HG03196 (cell line): ENCODE results near the gene CALHM2.
A peak's percentile ranks its signal among the peaks of the same experiment; 100 is the strongest.

Source experiments
- ATAC-seq: cut with Tn5 transposase; IDR thresholded peaks from one replicate; pipeline ENCODE4 v1.9.1; 2021; ENCODE audit not compliant: unreplicated experiment

CALHM2 gene

DNA sequence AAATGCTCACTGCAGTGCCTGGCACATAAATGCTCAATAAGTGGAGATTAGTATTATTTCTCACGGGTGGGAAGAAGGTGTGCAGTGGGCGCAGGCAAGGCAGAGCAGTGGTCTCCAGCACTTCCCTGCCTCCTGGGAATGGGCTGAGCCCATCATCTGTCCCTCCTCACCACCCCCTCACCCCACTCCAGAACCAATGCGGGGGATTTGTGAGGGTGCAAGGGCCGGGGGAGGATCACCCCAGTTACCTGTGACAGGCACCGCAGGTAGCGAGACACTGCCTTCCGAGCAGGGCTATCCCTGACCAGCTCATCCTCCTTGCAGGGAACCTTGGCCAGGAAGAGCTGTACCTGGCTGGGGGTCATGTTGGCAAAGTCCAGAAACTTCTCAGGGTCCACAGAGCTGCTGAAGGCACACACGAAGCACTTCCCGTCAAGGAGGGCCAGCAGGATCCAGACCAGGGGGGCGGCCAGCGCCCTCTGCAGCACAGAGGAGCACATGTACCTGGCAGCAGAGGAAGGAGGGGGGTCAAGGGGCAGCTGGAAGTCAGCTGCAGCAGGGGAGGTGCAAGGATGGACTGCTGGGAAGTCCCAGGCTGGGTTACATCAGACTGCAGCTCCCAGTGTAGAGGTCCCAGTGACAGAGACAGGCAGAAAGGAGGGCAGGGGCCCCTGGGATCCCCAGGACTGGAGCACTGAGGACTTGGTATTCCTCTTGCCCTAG is 24.0 kb upstream of the CALHM2 start:
- no peak for ATAC-seq

DNA sequence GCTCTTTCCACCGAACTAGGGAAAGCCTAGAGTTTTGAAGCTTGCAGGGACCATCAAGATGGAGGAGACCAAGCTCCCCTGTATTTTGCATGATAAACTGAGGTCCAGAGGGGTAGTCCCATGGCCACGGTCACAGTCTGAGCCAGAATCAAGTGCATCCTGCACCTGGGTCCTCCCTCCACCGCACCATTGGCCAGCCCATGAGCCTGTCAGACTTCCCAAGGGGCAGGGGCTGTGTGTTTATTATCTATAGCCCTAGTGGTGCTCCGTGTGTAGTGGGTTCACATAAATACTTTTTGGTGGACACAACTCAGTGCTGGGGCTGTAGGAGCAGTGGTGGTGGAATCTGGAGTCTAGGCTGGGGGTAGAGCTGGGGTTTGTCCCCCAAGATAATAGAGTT is 23.3 kb upstream of the CALHM2 start:
- no peak for ATAC-seq

DNA sequence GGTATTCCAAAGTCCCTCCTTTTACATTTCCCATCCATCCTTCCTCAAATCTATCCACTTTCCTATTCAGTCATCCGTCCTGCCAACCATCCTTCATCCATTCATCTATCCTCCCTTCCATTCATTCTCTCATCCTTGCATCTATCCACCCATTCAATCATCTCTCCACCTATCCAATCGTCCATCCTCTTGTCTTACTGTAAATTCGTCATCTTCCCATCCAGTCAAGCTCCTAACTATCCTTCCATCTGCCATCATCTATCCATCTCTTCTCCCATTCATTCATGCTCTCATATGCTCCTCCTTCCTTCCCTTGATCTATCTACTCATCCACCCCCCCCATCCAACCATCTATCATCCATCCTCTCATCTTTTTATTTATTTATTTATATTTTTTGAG is 21.9 kb upstream of the CALHM2 start:
- ATAC-seq, result no peak

DNA sequence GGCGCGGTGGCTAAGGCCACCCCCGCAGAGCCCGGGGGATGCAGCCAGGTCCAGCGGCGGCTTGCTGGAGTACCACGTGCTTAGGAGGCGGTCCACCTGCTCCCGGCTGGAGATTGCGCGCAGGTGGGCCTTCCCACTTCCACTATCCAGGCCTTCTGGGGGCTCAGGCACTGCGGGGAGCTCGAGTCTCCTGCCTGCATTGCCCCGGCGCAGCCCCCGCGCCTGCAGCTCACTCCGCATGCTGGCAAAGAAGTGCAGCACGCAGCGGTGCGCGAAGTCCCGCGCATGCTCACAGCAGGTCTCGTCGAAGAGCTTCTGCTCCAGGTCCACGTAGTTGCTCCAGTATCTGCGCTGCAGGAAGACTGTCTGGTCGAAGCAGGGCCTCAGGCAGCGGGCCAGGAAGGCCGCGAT is 21.1 kb upstream of the CALHM2 start:
- no peak for ATAC-seq

DNA sequence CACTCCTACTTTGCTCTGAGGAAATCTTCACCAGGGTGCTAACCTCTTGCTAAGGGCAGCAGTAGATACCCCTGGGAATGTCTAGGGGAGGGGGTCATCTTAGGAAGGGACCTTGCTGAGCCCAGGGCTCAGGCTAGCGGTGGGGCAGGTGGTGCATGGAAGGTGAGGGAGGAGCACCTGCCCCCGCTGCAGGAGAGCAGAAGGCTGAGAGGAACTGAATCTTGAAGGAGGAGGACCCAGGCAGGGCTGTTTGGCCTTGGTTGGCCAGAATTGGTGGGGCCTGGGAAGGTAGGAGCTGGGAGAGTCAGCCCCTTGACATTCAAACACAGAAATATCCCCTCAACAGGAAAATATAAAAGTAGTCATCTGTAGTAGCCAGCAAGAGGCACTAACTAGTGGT is 19.8 kb upstream of the CALHM2 start:
- no peak for ATAC-seq

DNA sequence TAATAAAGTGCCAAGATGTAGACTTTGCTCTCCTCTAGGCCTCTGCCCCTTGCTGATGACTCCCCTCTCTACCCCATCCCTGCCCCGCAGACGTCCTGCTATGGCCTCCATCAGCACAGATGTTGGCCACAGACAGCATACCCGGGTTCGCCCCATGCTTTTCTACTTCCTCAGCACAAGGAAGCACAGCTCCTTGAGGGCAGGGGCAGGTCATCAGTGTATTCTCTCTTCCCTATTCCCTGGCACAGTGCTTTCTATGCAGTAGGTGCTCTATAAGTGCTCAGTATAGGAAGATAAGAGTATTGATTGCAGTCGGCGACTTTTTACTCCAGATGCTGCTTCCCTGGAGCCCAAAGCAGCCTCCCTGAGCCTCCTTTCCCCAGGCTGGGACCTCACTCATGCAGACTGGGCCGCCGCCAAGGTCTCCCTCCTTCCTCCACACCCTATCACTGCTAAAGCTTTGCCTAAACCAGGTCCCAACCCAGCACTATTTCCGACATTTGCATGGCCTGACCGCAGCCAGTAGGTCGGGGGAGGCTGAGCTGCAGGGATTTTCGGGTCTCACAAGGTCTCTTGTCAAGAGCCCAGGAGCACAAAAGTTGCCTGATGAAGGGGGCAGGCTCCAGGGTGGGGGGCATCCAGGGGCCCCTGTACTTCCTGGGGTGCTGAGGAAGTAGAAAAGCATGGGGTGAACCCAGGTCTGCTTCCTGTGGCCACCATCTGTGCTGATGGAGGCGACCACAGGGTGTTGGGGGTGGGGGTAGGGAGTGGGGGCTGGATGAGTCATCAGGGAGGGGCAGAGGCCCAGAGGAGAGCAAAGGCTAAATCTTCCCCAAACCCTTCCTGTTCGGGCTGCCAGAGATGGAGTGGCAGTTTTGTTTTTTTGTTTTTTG is 18.8 kb upstream of the CALHM2 start:
- peak; percentile 70 for ATAC-seq

DNA sequence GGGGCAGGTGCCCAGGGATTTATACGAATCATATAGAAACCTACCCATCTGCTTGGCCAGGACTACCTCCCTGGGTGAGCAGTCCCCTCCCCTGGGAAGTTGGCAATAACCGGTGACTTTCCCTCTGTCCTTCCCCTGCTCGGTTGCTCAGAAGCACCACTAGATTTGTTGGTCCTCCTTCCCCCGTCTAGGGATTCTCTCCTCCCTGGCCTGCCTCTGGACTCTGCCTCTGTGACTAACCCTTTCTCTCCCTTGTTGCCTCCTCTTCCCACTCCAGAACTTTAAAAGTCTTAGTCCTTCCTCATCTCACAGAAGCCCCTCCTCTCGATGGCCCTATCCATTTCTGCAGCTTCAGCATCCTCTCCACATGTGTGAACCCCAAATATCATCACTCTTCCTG is 17.0 kb upstream of the CALHM2 start:
- no peak for ATAC-seq

DNA sequence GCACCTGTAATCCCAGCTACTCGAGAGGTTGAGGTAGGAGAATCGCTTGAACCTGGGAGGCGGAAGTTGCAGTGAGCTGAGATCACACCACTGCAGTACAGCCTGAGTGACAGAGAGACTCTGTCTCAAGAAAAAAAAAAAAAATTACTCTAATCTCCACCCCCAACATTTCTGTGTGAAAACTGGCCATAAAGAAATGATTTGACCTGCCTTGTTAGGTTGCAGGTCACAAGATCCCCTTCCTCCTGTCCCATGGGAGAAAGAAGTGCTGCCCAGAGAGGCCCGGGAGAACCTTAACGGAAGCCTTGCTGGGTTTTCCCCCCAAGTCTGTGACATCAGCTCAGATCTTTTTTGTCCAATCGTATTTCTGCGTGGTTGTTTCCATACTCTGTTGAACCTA is 15.2 kb upstream of the CALHM2 start:
- no peak for ATAC-seq

DNA sequence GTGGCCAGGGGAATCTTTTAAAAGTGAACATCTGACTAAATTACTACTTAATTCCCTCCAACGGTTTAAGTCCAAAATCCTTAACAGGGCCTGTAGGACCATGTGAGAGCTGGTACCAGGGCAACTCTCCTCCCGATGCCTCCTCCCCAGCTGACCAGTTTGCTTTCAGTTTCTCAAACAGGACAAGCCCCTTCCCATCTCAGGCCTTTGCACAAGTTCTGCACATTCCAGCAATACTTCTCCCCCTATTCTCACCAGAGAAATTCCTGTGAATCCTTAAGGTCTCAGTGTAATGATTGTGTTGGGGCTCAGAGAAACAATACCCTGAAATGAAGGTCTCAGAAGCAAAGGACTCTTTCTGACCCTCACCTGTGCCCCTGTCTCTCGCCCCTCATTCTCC is 14.6 kb upstream of the CALHM2 start:
- no peak for ATAC-seq

DNA sequence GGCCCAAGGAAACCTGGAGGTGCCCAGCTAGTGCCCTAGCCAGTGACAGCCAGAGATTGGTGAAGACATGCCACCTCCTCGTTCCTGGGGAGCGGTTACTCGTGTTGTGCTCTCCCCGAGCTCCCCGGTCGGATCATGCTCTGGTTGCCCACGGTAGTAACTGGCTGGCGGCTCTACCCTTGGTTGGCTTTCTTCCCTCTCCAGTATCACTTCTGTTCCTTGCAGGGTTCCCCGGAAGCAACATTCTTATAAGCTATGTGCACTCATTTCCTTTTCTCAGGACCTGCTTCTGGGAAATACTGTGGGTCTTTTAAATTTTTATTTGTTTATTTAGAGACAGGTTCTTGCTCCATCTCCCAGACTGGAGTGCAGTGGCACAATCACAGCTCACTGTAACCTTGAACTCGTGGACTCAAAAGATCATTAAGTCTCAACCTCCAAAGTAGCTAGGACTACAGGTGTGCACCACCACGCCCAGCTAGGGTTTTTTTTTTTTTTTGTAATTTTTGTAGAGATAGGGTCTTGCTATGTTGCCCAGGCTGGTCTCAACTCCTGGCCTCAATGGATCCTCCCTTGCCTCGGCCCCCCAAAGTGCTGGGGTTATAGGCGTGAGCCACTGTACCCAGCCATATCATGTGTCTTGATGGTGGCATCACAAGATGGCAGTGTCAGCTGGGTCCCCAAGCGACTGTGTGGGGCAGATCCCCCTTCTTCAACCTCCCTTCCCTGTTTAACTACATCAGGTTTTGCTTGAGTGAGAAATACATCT is 13.4 kb upstream of the CALHM2 start:
- no peak for ATAC-seq

DNA sequence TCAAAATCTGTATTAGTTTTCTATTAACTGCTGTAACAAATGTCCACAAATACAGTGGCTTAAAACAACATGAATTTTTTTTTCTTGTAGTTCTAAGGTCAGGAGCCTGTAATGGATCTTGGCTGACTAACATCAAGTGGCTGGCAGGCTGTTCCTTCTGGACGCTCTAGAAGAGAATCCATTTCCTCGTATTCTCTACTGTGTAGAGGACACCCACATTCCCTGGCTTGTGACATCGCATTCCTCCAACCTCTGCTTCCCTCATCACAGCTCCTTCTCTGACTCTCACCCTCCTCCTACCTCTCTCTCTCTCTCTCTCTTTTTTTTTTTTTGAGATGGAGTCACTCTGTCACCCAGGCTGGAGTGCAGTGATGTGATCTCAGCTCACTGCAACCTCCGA is 11.3 kb upstream of the CALHM2 start:
- ATAC-seq, result no peak

DNA sequence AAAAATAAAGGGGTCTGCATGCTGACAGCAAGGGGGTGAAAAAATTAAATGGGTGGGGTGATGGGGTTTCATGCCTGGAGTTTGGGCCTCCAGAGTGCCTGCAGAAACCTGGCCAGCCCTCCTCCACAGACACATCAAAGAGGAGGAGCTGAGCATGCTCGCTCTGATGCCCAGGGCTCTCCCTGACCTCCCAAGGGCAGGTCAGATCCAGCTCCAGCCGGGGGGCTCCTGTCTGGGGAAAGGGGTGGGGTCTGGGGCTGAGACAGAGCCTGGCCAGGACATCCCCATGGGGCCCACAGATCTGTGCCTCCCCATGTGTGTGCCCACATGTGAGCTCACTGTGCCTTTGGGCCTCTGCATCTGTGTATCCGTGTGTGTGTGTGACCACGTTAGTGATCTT is 7.4 kb upstream of the CALHM2 start:
- no peak for ATAC-seq

DNA sequence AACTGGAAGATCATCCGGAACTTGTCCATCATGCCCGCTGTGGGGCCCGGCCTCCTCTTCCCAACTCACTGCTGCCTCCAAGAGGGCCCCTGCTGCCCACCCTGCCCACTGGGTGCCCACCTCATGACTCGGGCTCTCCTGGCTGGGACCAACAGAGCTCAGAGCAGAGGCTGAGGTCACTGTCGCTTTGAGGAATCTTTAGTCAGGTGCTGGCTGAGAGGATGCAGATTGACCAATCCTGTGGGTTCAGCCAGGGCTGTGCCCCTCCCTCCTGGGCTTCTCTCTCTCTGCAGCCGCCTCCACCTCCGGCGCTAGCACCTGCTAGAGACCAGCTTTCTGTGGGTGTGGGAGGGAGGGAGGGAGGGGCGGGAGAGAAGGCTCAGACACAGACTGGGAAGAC is 6.5 kb upstream of the CALHM2 start, which contains the start of gene CALHM1:
Gene CALHM1 (minus strand): TSS at position 181 of the 400 bp plus-strand sequence. CDS start 149 bp downstream, at position 32.
- ATAC-seq, result no peak

DNA sequence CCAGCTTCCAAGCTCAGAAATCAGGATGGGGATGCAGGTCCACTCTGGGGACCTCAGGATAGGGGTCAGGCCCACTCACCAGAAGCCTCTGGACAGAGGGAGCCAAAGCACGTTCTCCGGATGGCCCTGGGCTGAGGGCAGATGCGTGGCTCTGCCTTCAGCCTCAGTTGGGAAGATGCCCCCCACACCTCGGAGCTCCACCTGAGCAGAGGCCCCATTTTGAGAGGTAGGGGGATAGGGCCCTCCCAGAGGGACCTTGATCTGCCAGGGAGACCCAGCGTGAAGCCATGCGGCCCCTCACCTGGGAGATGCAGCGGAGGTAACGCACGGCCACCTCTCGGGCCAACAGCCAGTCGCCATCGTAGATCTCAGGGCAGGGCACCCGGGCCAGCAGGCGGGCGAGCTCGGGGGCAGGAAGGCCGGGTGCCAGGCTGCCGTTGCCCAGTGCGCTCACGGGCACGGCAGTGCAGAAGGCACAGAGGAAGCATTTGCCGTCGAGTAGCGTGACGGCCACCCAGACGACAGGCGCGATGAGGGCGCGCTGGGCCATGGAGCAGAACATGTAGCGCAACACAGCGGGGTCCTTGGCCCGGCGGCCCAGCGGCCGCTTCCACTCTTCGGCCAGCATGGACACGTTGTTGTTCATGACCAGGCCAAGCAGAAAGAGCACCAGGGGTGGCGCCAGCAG is 5.9 kb upstream of the CALHM2 start:
- no peak for ATAC-seq

DNA sequence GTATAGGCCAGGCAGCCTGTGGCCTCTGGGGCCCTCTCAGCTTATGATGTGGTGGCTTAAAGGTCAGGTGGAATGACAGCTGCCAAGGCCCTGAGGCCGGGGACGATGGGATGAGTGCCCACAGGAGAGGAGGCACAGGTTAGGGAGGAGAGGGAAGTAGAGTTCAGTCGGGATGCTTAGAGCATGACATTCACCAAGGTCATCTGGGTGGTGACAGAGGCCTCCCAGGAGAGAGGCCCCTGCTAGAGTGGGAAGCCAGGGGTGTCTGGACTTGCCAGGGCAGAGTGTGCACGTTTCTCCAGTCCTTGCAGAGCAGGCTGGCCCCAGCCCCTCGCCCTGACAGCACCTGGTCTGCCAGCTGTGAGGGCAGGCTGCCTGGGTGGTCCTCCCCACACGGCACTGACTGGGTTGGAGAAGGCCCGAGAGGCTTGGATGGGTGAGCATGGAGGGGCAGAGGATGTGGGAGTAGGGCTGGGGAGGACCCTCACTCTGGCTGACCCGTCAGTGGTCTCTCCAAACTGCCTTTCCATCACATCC is 5.1 kb upstream of the CALHM2 start:
- no peak for ATAC-seq

DNA sequence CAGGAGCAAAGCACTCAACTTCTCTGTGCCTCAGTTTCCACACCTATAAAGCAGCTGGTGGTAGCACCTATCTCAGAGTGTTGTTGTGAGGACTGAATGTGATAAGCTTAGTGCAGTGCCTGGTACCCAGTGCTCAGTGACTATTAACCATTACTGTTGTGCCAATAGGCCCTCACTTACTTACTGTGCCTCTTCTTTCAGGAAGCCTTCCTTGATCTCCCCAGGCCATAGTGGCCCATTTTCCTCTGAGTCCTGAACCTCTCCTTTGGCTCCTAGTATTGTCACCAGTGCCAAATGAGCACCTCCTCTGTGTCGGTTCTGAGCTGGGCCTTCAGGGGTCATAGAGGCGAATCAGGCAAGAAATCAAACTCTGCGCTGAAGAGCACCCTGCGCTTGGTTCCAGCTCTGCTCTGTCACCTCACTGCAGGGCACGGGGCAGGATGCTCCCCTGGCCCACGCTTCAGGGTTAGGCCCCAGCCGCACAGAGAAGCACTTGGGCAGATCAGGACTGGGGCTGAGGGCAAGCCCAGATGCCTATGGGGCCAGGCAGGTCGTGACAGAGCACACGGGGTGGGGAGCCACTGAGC is 4.0 kb upstream of the CALHM2 start:
- ATAC-seq, result no peak

DNA sequence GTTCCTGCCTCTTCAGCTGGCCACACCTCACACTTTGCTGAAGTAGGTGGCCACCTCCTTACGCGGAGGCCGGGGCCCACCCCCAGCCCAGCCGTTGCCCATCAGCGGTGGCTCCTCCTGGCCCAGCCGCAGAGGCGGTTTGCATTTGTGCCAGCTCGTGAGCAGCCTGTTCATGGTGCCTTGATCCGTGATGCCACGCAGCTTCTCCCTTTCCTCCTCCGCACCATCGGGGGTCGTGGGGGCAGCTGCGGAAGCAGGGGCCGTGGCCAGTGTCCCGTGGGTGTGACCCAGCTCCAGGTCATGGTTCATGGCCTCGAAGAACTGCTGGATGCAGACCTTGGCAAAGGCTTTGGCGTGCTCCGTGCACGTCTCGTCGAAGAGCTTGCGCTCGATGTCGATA is 3.1 kb upstream of the CALHM2 start:
- no peak for ATAC-seq

DNA sequence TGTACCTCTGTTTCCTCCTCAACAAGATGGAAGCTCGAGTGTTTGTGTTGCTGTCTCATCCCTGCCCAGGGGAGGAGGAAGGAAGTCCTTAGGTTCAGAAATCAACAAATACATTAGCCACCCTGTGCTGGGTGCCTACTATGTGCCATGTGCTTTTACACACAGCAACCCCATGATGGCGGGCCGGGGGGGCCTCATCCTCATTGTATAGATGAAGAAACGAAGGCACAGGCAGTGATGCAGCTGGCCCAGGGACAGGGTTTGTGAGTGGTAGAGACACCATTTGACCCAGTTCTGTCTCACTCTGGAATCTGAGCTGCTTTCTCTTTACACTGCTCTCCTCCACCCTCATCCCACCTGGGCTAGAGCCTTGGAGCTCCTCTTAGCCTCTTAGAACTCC is 1.9 kb upstream of the CALHM2 start:
- ATAC-seq, result no peak

DNA sequence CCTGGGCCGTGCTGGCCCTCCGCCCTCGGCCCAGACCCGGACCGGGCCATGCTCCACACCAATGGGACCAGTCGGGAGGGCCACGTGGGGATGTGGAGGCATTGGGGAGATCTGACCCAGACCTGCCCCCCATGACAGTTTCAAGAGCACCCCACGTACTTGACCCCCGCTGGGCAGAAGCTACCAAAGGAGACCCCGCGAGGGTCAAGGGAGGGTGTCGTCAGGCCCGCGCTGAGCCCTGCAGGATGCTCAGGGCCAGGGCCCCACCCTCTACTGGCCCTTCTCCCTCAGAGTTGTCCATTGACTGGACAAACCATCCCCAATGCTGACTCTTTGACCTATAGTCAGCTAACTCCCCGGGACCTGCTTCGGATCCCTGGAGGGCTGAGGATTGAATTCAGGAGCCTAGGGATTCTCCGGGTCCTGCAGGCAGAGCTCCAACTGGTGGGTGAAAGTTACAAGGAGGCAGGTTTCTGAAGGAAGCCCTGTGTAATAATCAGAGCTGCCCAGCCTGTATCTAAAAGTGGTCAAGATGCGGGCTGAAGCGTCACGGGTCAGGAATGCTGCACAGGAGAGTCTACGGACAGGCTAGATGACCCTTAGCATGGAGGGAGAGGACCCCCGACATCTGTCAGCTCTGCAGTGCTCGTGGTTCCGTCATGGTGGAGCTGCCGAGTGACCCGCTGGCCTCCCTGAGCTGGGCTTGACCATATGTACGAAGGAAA is 498 bp upstream of the CALHM2 start:
- ATAC-seq, result no peak
